HCT116 (cell line): Measurements from ENCODE around the gene AVPI1. TPM values are rescaled to one million over a fixed set of nuclear protein-coding genes. Genes with fewer than 3 reads are reported as not detected.

Source experiments
- ATAC-seq: fragments of 200-7000 bp; cut with Tn5 transposase; 2 replicates; pipeline ENCODE4 v1.9.1; 2020; ENCODE audit warnings: mild to moderate bottlenecking, moderate library complexity
- BruUV-seq: library from RNA; stranded (reverse); fragments of 400-500 nt; replicated peaks from 2 replicates; lab custom pipeline; 2021; lab: Mats Ljungman, UMichigan
- CTCF ChIA-PET: fragments of 300-600 bp; sonication (Branson Sonifier 250); formaldehyde crosslinking; loops from one replicate; lab custom pipeline; 2021; ENCODE audit warnings: antibody characterized with exemption; lab: Charles Lee
- POLR2A ChIA-PET: fragments of 300-600, 350-600 bp; sonication (Branson Sonifier 250); formaldehyde crosslinking; loops from one replicate; lab custom pipeline; 2021; ENCODE audit warnings: antibody characterized with exemption; lab: Charles Lee
- RAD21 ChIA-PET, 2 experiments: fragments of 300-600 bp; sonication (Branson Sonifier 250); formaldehyde crosslinking; loops; one replicate each; lab custom pipeline; 2023; ENCODE audit warnings: low total read pairs in 2 of 2; ENCODE audit not compliant: uncharacterized antibody in 2 of 2, unreplicated experiment in 2 of 2, low non-redundant PET in 1 of 2; lab: Charles Lee
- DNase-seq: peaks from one replicate; pipeline ENCODE4 v3.0.0-alpha.2; 2010; ENCODE audit warnings: low read depth, low spot score
- H2AFZ ChIP-seq: fragments of 200-600 bp; shearing (Covaris generic), sonication (generic); 2 replicates; pipeline ENCODE4 v1.6.1; 2017; ENCODE audit warnings: low read depth, mixed run types, mixed read lengths, antibody characterized with exemption, low read length; ENCODE audit not compliant: poor library complexity, severe bottlenecking
- H3K27ac ChIP-seq: 2 replicates; pipeline ENCODE4 v1.5.1; 2012; ENCODE audit warnings: low read depth, low read length
- H3K27me3 ChIP-seq: fragments of 200-600 bp; sonication (generic); 2 replicates; pipeline ENCODE4 v1.6.1; 2016; ENCODE audit warnings: mixed run types, low read length, mixed read lengths; ENCODE audit not compliant: insufficient read depth
- H3K36me3 ChIP-seq, 2 experiments: fragments of 200-500 bp in 1 of 2; fragments of 200-600 bp in 1 of 2; sonication (Bioruptor generic) in 1 of 2; sonication (generic) in 1 of 2; 2 replicates each; pipeline versions ENCODE4 v1.5.1 to v1.6.1; 2014 to 2016; ENCODE audit warnings: low read length in 2 of 2, inconsistent platforms in 1 of 2, mixed read lengths in 1 of 2, mixed run types in 1 of 2; ENCODE audit not compliant: insufficient read depth in 2 of 2, control insufficient read depth in 1 of 2
- H3K4me1 ChIP-seq, 2 experiments: fragments of 200-600 bp in 1 of 2; sonication (generic) in 1 of 2; 2 replicates each; pipeline versions ENCODE4 v1.5.1 to v1.6.1; 2012 to 2017; ENCODE audit warnings: low read length in 2 of 2, inconsistent platforms in 1 of 2, mild to moderate bottlenecking in 1 of 2, mixed read lengths in 1 of 2, mixed run types in 1 of 2, moderate library complexity in 1 of 2; ENCODE audit not compliant: insufficient read depth in 2 of 2, control insufficient read depth in 1 of 2
- H3K4me2 ChIP-seq: fragments of 200-600 bp; sonication (generic); 2 replicates; pipeline ENCODE4 v1.6.1; 2017; ENCODE audit warnings: mixed run types, low read length, mixed read lengths
- H3K4me3 ChIP-seq, 2 experiments: fragments of 200-600 bp in 1 of 2; sonication (generic) in 1 of 2; replicated peaks in 1 of 2; 2 replicates each; pipeline ENCODE4 v1.5.1; 2011 to 2016; ENCODE audit warnings: low read length in 2 of 2, control low read depth in 1 of 2, low read depth in 1 of 2, mild to moderate bottlenecking in 1 of 2, mixed read lengths in 1 of 2, mixed run types in 1 of 2
- H3K79me2 ChIP-seq: fragments of 200-600 bp; sonication (generic); 2 replicates; pipeline ENCODE4 v1.6.1; 2017; ENCODE audit warnings: mild to moderate bottlenecking, mixed run types, low read length, moderate library complexity, mixed read lengths; ENCODE audit not compliant: insufficient read depth
- H3K9ac ChIP-seq: fragments of 200-600 bp; sonication (generic); 2 replicates; pipeline ENCODE4 v1.6.1; 2016; ENCODE audit warnings: low read length, mixed read lengths
- H3K9me2 ChIP-seq: fragments of 200-600 bp; sonication (generic), shearing (Covaris generic); 2 replicates; pipeline ENCODE4 v1.6.1; 2017; ENCODE audit warnings: mixed run types, mild to moderate bottlenecking, moderate library complexity; ENCODE audit not compliant: insufficient read depth
- H3K9me3 ChIP-seq, 2 experiments: fragments of 200-500 bp in 1 of 2; fragments of 200-600 bp in 1 of 2; sonication (Bioruptor generic) in 1 of 2; sonication (generic) in 1 of 2; 2 replicates each; pipeline ENCODE4 v1.6.1; 2014 to 2017; ENCODE audit warnings: low read length in 2 of 2, mixed read lengths in 2 of 2, inconsistent platforms in 1 of 2, low read depth in 1 of 2, mild to moderate bottlenecking in 1 of 2, mixed run types in 1 of 2, moderate library complexity in 1 of 2; ENCODE audit not compliant: control insufficient read depth in 1 of 2, insufficient read depth in 1 of 2
- H4K20me1 ChIP-seq: fragments of 200-600 bp; sonication (generic), shearing (Covaris generic); 2 replicates; pipeline ENCODE4 v1.6.1; 2017; ENCODE audit warnings: mixed run types, mild to moderate bottlenecking, moderate library complexity; ENCODE audit not compliant: insufficient read depth
- CBX3 ChIP-seq: IDR thresholded peaks from 2 replicates; pipeline ENCODE4 v1.6.1; 2012; ENCODE audit warnings: low read depth
- CEBPB ChIP-seq: IDR thresholded peaks from 2 replicates; pipeline ENCODE4 v1.6.1; 2012; ENCODE audit warnings: low read depth
- CTCF ChIP-seq, 3 experiments: fragments of 200-600 bp in 1 of 3; sonication (generic) in 1 of 3; IDR thresholded peaks in 2 of 3; conservative IDR thresholded peaks in 1 of 3; 2 replicates each; pipeline ENCODE4 v1.5.1; 2012 to 2017; ENCODE audit warnings: low read depth in 2 of 3, low read length in 2 of 3, antibody characterized with exemption in 1 of 3, borderline replicate concordance in 1 of 3, control low read depth in 1 of 3, mild to moderate bottlenecking in 1 of 3, mixed read lengths in 1 of 3, mixed run types in 1 of 3, moderate library complexity in 1 of 3; ENCODE audit not compliant: insufficient read depth in 1 of 3
- ELF1 ChIP-seq: IDR thresholded peaks from 2 replicates; pipeline ENCODE4 v1.6.1; 2012; ENCODE audit warnings: low read depth, borderline replicate concordance
- EZH2phosphoT487 ChIP-seq: fragments of 200-600 bp; IDR thresholded peaks from 2 replicates; pipeline ENCODE4 v1.6.1; 2018; ENCODE audit warnings: antibody characterized with exemption, borderline replicate concordance
- FOSL1 ChIP-seq: IDR thresholded peaks from 2 replicates; pipeline ENCODE4 v1.6.1; 2012; ENCODE audit warnings: low read depth
- MAX ChIP-seq: IDR thresholded peaks from 2 replicates; pipeline ENCODE4 v1.6.1; 2012
- POLR2A ChIP-seq: IDR thresholded peaks from 2 replicates; pipeline ENCODE4 v1.7.0; 2011; ENCODE audit warnings: borderline replicate concordance; ENCODE audit not compliant: insufficient read depth, insufficient read length; ENCODE audit errors: extremely low read depth
- POLR2AphosphoS5 ChIP-seq: IDR thresholded peaks from 2 replicates; pipeline ENCODE4 v1.6.1; 2011; ENCODE audit warnings: mild to moderate bottlenecking, low read depth, low read length, moderate library complexity
- RAD21 ChIP-seq: IDR thresholded peaks from 2 replicates; pipeline ENCODE4 v1.6.1; 2012; ENCODE audit warnings: low read depth, mild to moderate bottlenecking
- REST ChIP-seq: IDR thresholded peaks from 2 replicates; pipeline ENCODE4 v1.6.1; 2012; ENCODE audit warnings: low read depth
- SRF ChIP-seq: IDR thresholded peaks from 2 replicates; pipeline ENCODE4 v1.6.1; 2012; ENCODE audit warnings: low read depth
- YY1 ChIP-seq: IDR thresholded peaks from 2 replicates; pipeline ENCODE4 v1.6.1; 2011; ENCODE audit warnings: low read length, low read depth, moderate library complexity, mild to moderate bottlenecking; ENCODE audit not compliant: insufficient replicate concordance; ENCODE audit errors: extremely low read depth
- ZNF274 ChIP-seq: fragments of 200-500 bp; sonication (Bioruptor generic); IDR thresholded peaks from 2 replicates; pipeline ENCODE4 v1.6.1; 2014; ENCODE audit warnings: mild to moderate bottlenecking, low read depth, low read length, inconsistent platforms
- intact Hi-C: fragments of 100-400 bp; cut with micrococcal nuclease; formaldehyde crosslinking; loops from 2 replicates; pipeline ENCODE4 v1.10.0; 2022
- total RNA-seq: library from RNA; stranded (reverse); gene quantifications from one replicate; pipeline ENCODE4 v1.2.1, GENCODE V29; 2021; ENCODE audit not compliant: unreplicated experiment
- TF ChIP-seq, protein P1 (sequence below): IDR thresholded peaks from 2 replicates; pipeline ENCODE4 v1.6.1; 2012
- TF ChIP-seq, protein P2 (sequence below): IDR thresholded peaks from 2 replicates; pipeline ENCODE4 v1.6.1; 2011; ENCODE audit warnings: mild to moderate bottlenecking, low read length, moderate library complexity; ENCODE audit not compliant: insufficient replicate concordance; ENCODE audit errors: extremely low read depth

AVPI1 gene
- total RNA-seq, 1 experiment from 2014 or later, result 26.7 TPM

GRCh38 chr10:97734021-97734420, 47.0 kb upstream of the AVPI1 start:
- Histone ChIP-seq H3K4me1 (peaks cover 9 to 19% of the 10 kb centered on the region in 2 experiments), H3K9me3 (no peaks in the 10 kb centered on the region), H3K36me3 (peaks cover under 1 to 4% of the 10 kb centered on the region in 2 experiments; a peak in 2 of 4 replicates), H3K27ac (no peak overlapping the region), H3K9me2 (no peaks in the 10 kb centered on the region), H3K4me2 (no peak overlapping the region), H3K27me3 (no peaks in the 10 kb centered on the region), H2AFZ (no peak overlapping the region), H3K79me2 (peaks cover 19% of the 10 kb centered on the region), H4K20me1 (no peaks in the 10 kb centered on the region), H3K9ac (no peak overlapping the region), H3K4me3 (no peak overlapping the region)
- intact Hi-C loops, result no loop called here
- DNase-seq (no peak), ATAC-seq (no peak)
- POLR2A ChIA-PET, result interaction anchor here (1.6 kb wide), 1 partner anchor 19 kb away, joined by 4 read pairs; no protein-coding TSS in a partner anchor
- no TSS peak for BruUV-seq
- RAD21 ChIA-PET, result interaction anchor here (0.9 to 1.4 kb wide), 3 partner anchors 33 to 162 kb away, joined by 3 read pairs; partner anchors contain the start of genes ANKRD2 (in 1 of the 2) and AVPI1 (in 1 of the 2)
- CTCF ChIA-PET, result interaction anchor here (1.4 to 5.7 kb wide), 3 partner anchors 25 to 57 kb away, joined by 6 to 44 read pairs (median 7); no protein-coding TSS in a partner anchor
- TF ChIP-seq, protein P1, sequence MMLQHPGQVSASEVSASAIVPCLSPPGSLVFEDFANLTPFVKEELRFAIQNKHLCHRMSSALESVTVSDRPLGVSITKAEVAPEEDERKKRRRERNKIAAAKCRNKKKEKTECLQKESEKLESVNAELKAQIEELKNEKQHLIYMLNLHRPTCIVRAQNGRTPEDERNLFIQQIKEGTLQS, result no peak
- no peak for TF ChIP-seq POLR2A
- TF ChIP-seq CBX3, result no peak
- TF ChIP-seq CTCF (IDR thresholded peaks at IDR 0.05 in 2 of 3, conservative IDR thresholded peaks at IDR 0.05 in 1 of 3; ENCODE audit: borderline replicate concordance in 1 of 3, insufficient read depth in 1 of 3, low read depth in 2 of 3, low read length in 2 of 3), result no peak
- TF ChIP-seq SRF, result no peak
- no peak for TF ChIP-seq YY1
- TF ChIP-seq POLR2AphosphoS5, result no peak
- TF ChIP-seq RAD21, result no peak
- no peak for TF ChIP-seq ELF1
- no peak for TF ChIP-seq FOSL1
- no peak for TF ChIP-seq EZH2phosphoT487
- TF ChIP-seq MAX, result no peak
- TF ChIP-seq, protein P2, sequence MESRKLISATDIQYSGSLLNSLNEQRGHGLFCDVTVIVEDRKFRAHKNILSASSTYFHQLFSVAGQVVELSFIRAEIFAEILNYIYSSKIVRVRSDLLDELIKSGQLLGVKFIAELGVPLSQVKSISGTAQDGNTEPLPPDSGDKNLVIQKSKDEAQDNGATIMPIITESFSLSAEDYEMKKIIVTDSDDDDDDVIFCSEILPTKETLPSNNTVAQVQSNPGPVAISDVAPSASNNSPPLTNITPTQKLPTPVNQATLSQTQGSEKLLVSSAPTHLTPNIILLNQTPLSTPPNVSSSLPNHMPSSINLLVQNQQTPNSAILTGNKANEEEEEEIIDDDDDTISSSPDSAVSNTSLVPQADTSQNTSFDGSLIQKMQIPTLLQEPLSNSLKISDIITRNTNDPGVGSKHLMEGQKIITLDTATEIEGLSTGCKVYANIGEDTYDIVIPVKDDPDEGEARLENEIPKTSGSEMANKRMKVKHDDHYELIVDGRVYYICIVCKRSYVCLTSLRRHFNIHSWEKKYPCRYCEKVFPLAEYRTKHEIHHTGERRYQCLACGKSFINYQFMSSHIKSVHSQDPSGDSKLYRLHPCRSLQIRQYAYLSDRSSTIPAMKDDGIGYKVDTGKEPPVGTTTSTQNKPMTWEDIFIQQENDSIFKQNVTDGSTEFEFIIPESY, result no peak
- TF ChIP-seq REST, result no peak
- no peak for TF ChIP-seq CEBPB
- no peak for TF ChIP-seq ZNF274
